ENCODE measurements around the gene THAP8. TPM values are rescaled to one million over a fixed set of nuclear protein-coding genes. Genes with fewer than 3 reads are reported as not detected.
"Not testable (repeated sequence)": the region's sequence is repeated elsewhere in the genome, so short reads cannot be mapped to it uniquely, and the experiment has no call there.

The THAP8 gene
- total and polyA plus RNA-seq, 3 experiments from 2014 or later, result 1.3 to 8.5 (median 1.9) TPM

- Mint-ChIP-seq H3K4me3 (no peak overlapping the region), H3K27me3 (no peaks in the 10 kb centered on the region), H3K4me1 (no peaks in the 10 kb centered on the region), H3K36me3 (peaks cover 0 to 5% (median 3%) of the 10 kb centered on the region in 3 donors), H3K27ac (no peak overlapping the region), H3K9me3 (no peaks in the 10 kb centered on the region)
- CTCF ChIA-PET, result no interaction called here
- POLR2A ChIA-PET, result no interaction called here
- Histone ChIP-seq H3K9me3 (ENCODE audit: low read length) (no peaks in the 10 kb centered on the region), H3K27me3 (ENCODE audit: insufficient read depth, low read length, poor library complexity, severe bottlenecking) (no peaks in the 10 kb centered on the region), H3K36me3 (ENCODE audit: insufficient read depth, low read length) (no peaks in the 10 kb centered on the region), H3K4me3 (ENCODE audit: low read length) (no peak overlapping the region), H3K27ac (ENCODE audit: low read depth, low read length) (no peak overlapping the region), H3K4me1 (ENCODE audit: insufficient read depth, low read length) (no peaks in the 10 kb centered on the region)
- no peak for DNase-seq
These were observed 27.3 kb upstream of the THAP8 start for GRCh38 chr19:36081385-36081784.

GRCh38 chr19:36079389-36079945 is 25.4 kb upstream of the THAP8 start:
- no peak for DNase-seq
- H3K36me3 Mint-ChIP-seq, result peaks cover 0 to 5% (median 3%) of the 10 kb centered on the region in 3 donors
- Histone ChIP-seq H3K27ac (ENCODE audit: low read depth, low read length) (no peak overlapping the region), H3K27me3 (ENCODE audit: insufficient read depth, low read length, poor library complexity, severe bottlenecking) (no peaks in the 10 kb centered on the region), H3K36me3 (ENCODE audit: insufficient read depth, low read length) (no peaks in the 10 kb centered on the region), H3K4me1 (ENCODE audit: insufficient read depth, low read length) (no peaks in the 10 kb centered on the region), H3K4me3 (ENCODE audit: low read length) (no peak overlapping the region), H3K9me3 (ENCODE audit: low read length) (no peaks in the 10 kb centered on the region)
- POLR2A ChIA-PET, result no interaction called here
- H3K27ac Mint-ChIP-seq, result peak overlapping the region in 2 of 8 donors; percentile 27 to 66
- no peak overlapping the region for H3K4me3 Mint-ChIP-seq
- H3K9me3 Mint-ChIP-seq, result no peaks in the 10 kb centered on the region
- no peaks in the 10 kb centered on the region for H3K27me3 Mint-ChIP-seq
- no peaks in the 10 kb centered on the region for H3K4me1 Mint-ChIP-seq
- CTCF ChIA-PET, result no interaction called here

- Histone ChIP-seq H3K27ac (ENCODE audit: low read depth, low read length) (no peak overlapping the region), H3K9me3 (ENCODE audit: low read length) (no peaks in the 10 kb centered on the region), H3K27me3 (ENCODE audit: insufficient read depth, low read length, poor library complexity, severe bottlenecking) (no peaks in the 10 kb centered on the region), H3K36me3 (ENCODE audit: insufficient read depth, low read length) (no peaks in the 10 kb centered on the region), H3K4me1 (ENCODE audit: insufficient read depth, low read length) (no peaks in the 10 kb centered on the region), H3K4me3 (ENCODE audit: low read length) (no peak overlapping the region)
- H3K36me3 Mint-ChIP-seq, result peaks cover 0 to 2% (median 2%) of the 10 kb centered on the region in 3 donors
- no peak overlapping the region for H3K4me3 Mint-ChIP-seq
- no peak for DNase-seq
- ChIA-PET POLR2A (no interaction called here), CTCF (no interaction called here)
- no peaks in the 10 kb centered on the region for H3K27me3 Mint-ChIP-seq
- H3K27ac Mint-ChIP-seq, result peak overlapping the region in 1 of 8 donors; percentile 46
- H3K9me3 Mint-ChIP-seq, result no peaks in the 10 kb centered on the region
- no peaks in the 10 kb centered on the region for H3K4me1 Mint-ChIP-seq
These were observed 19.2 kb upstream of the THAP8 start for GRCh38 chr19:36073121-36073876.

- Mint-ChIP-seq H3K36me3 (peaks cover 0 to 4% (median 2%) of the 10 kb centered on the region in 3 donors), H3K27me3 (no peaks in the 10 kb centered on the region), H3K4me3 (no peak overlapping the region), H3K27ac (peak overlapping the region in 2 of 8 donors; percentile 7 to 74), H3K4me1 (no peaks in the 10 kb centered on the region), H3K9me3 (no peaks in the 10 kb centered on the region)
- no peaks in the 10 kb centered on the region for H3K4me1 ChIP-seq (ENCODE audit: insufficient read depth, low read length)
- H3K27ac ChIP-seq (ENCODE audit: low read depth, low read length), result no peak overlapping the region
- H3K4me3 ChIP-seq (ENCODE audit: low read length), result no peak overlapping the region
- DNase-seq, result no peak
- no peaks in the 10 kb centered on the region for H3K27me3 ChIP-seq (ENCODE audit: insufficient read depth, low read length, poor library complexity, severe bottlenecking)
- H3K9me3 ChIP-seq (ENCODE audit: low read length), result no peaks in the 10 kb centered on the region
- H3K36me3 ChIP-seq (ENCODE audit: insufficient read depth, low read length), result no peaks in the 10 kb centered on the region
- POLR2A ChIA-PET, result no interaction called here
- CTCF ChIA-PET, result no interaction called here
These were observed 18.0 kb upstream of the THAP8 start for GRCh38 chr19:36072081-36072480.

GRCh38 chr19:36068810-36069499 is 14.9 kb upstream of the THAP8 start:
- H3K27ac ChIP-seq (ENCODE audit: low read depth, low read length); CTCF ChIA-PET; H3K9me3 ChIP-seq (ENCODE audit: low read length); H3K36me3 ChIP-seq (ENCODE audit: insufficient read depth, low read length); POLR2A ChIA-PET; H3K4me1 ChIP-seq (ENCODE audit: insufficient read depth, low read length); H3K27me3 Mint-ChIP-seq; H3K27ac Mint-ChIP-seq; DNase-seq; H3K4me3 Mint-ChIP-seq; H3K27me3 ChIP-seq (ENCODE audit: insufficient read depth, low read length, poor library complexity, severe bottlenecking); H3K36me3 Mint-ChIP-seq; H3K4me3 ChIP-seq (ENCODE audit: low read length); H3K4me1 Mint-ChIP-seq; H3K9me3 Mint-ChIP-seq: not testable (repeated sequence)

- no peak overlapping the region for H3K27ac ChIP-seq (ENCODE audit: low read depth, low read length)
- Mint-ChIP-seq H3K27ac (peak overlapping the region in 1 of 8 donors; percentile 47), H3K36me3 (peaks cover 0 to 2% (median 0%) of the 10 kb centered on the region in 3 donors), H3K27me3 (no peaks in the 10 kb centered on the region), H3K4me3 (no peak overlapping the region), H3K9me3 (no peaks in the 10 kb centered on the region), H3K4me1 (no peaks in the 10 kb centered on the region)
- H3K4me1 ChIP-seq (ENCODE audit: insufficient read depth, low read length), result no peaks in the 10 kb centered on the region
- H3K27me3 ChIP-seq (ENCODE audit: insufficient read depth, low read length, poor library complexity, severe bottlenecking), result no peaks in the 10 kb centered on the region
- no peaks in the 10 kb centered on the region for H3K9me3 ChIP-seq (ENCODE audit: low read length)
- no peak for DNase-seq
- ChIA-PET CTCF (no interaction called here), POLR2A (no interaction called here)
- H3K36me3 ChIP-seq (ENCODE audit: insufficient read depth, low read length), result no peaks in the 10 kb centered on the region
- H3K4me3 ChIP-seq (ENCODE audit: low read length), result no peak overlapping the region
These were observed 13.6 kb upstream of the THAP8 start for GRCh38 chr19:36067681-36068080.

GRCh38 chr19:36064826-36065225 is 10.7 kb upstream of the THAP8 start:
- Mint-ChIP-seq H3K27me3 (peaks cover 0 to 2% of the 10 kb centered on the region in 2 donors), H3K4me1 (no peaks in the 10 kb centered on the region), H3K4me3 (no peak overlapping the region), H3K36me3 (peaks cover 0 to 2% (median 0%) of the 10 kb centered on the region in 3 donors), H3K9me3 (no peaks in the 10 kb centered on the region), H3K27ac (no peak overlapping the region)
- no peaks in the 10 kb centered on the region for H3K27me3 ChIP-seq (ENCODE audit: insufficient read depth, low read length, poor library complexity, severe bottlenecking)
- CTCF ChIA-PET, result no interaction called here
- H3K4me3 ChIP-seq (ENCODE audit: low read length), result no peak overlapping the region
- POLR2A ChIA-PET, result no interaction called here
- H3K4me1 ChIP-seq (ENCODE audit: insufficient read depth, low read length), result no peaks in the 10 kb centered on the region
- DNase-seq, result no peak
- no peaks in the 10 kb centered on the region for H3K36me3 ChIP-seq (ENCODE audit: insufficient read depth, low read length)
- H3K9me3 ChIP-seq (ENCODE audit: low read length), result no peaks in the 10 kb centered on the region
- H3K27ac ChIP-seq (ENCODE audit: low read depth, low read length), result no peak overlapping the region

- ChIA-PET CTCF (interaction anchor here (0.9 to 1.2 kb wide), 4 partner anchors 31 to 66 kb away, joined by 3 read pairs; partner anchors contain the start of gene ALKBH6), POLR2A (no interaction called here)
- peak overlapping the region in 1 of 8 donors; percentile 62 for H3K27ac Mint-ChIP-seq
- H3K4me3 ChIP-seq (ENCODE audit: low read length), result no peak overlapping the region
- H3K27ac ChIP-seq (ENCODE audit: low read depth, low read length), result no peak overlapping the region
- no peak for DNase-seq
- H3K27me3 Mint-ChIP-seq, result peaks cover 0 to 2% of the 10 kb centered on the region in 2 donors
- no peaks in the 10 kb centered on the region for H3K9me3 ChIP-seq (ENCODE audit: low read length)
- no peaks in the 10 kb centered on the region for H3K27me3 ChIP-seq (ENCODE audit: insufficient read depth, low read length, poor library complexity, severe bottlenecking)
- H3K9me3 Mint-ChIP-seq, result no peaks in the 10 kb centered on the region
- no peaks in the 10 kb centered on the region for H3K4me1 ChIP-seq (ENCODE audit: insufficient read depth, low read length)
- H3K4me1 Mint-ChIP-seq, result peaks cover 0 to 2% (median under 1%) of the 10 kb centered on the region in 3 donors
- H3K4me3 Mint-ChIP-seq, result no peak overlapping the region
- no peaks in the 10 kb centered on the region for H3K36me3 Mint-ChIP-seq
- H3K36me3 ChIP-seq (ENCODE audit: insufficient read depth, low read length), result no peaks in the 10 kb centered on the region
These were observed 7.3 kb upstream of the THAP8 start for GRCh38 chr19:36061367-36061766.
